CD4-positive, alpha-beta T cell (primary cell): ENCODE results near the gene CDV3. TPM values are rescaled to one million over a fixed set of nuclear protein-coding genes. Genes with fewer than 3 reads are reported as not detected.

Experiments used
- ATAC-seq: fragments of 200-7000 bp; cut with Tn5 transposase; one replicate; pipeline ENCODE4 v1.10.0; 2022; ENCODE audit warnings: mild to moderate bottlenecking; ENCODE audit not compliant: poor library complexity
- CTCF ChIA-PET: fragments of 350-600 bp; sonication (Branson Sonifier 250); formaldehyde crosslinking; loops from one replicate; lab custom pipeline; 2021; ENCODE audit warnings: antibody characterized with exemption, inconsistent platforms; lab: Charles Lee
- POLR2A ChIA-PET: fragments of 350-600 bp; sonication (Branson Sonifier 250); formaldehyde crosslinking; loops from one replicate; lab custom pipeline; 2021; ENCODE audit warnings: antibody characterized with exemption, inconsistent platforms; lab: Charles Lee
- DNase-seq, 14 experiments: peaks; one replicate each; pipeline ENCODE4 v3.0.0-alpha.2; 2013 to 2020; ENCODE audit warnings: mixed read lengths in 2 of 14
- H3K27ac ChIP-seq, 2 donors: one replicate each; pipeline versions ENCODE4 v1.5.1 to v1.7.0; 2013; ENCODE audit warnings: low read length in 2 of 2, low read depth in 1 of 2, mild to moderate bottlenecking in 1 of 2
- H3K27me3 ChIP-seq, 2 experiments: 1 replicate in 1 of 2; 2 replicates in 1 of 2; pipeline versions ENCODE4 v1.6.1 to v1.7.0; 2013; ENCODE audit warnings: low read length in 2 of 2, control low read depth in 1 of 2, mild to moderate bottlenecking in 1 of 2, moderate library complexity in 1 of 2; ENCODE audit not compliant: insufficient read depth in 2 of 2, control insufficient read depth in 1 of 2
- H3K36me3 ChIP-seq: one replicate; pipeline ENCODE4 v1.6.1; 2013; ENCODE audit warnings: low read length, control low read depth; ENCODE audit not compliant: insufficient read depth
- H3K4me1 ChIP-seq: one replicate; pipeline ENCODE4 v1.6.1; 2013; ENCODE audit warnings: low read length, control low read depth; ENCODE audit not compliant: insufficient read depth
- H3K4me3 ChIP-seq: one replicate; pipeline ENCODE4 v1.5.1; 2013; ENCODE audit warnings: mild to moderate bottlenecking, low read length, moderate library complexity
- H3K9me3 ChIP-seq, 2 experiments: 1 replicate in 1 of 2; 2 replicates in 1 of 2; pipeline versions ENCODE4 v1.6.1 to v1.7.0; 2013; ENCODE audit warnings: low read length in 2 of 2, mild to moderate bottlenecking in 2 of 2, control low read depth in 1 of 2, moderate library complexity in 1 of 2; ENCODE audit not compliant: control insufficient read depth in 1 of 2, insufficient read depth in 1 of 2
- H3K27ac Mint-ChIP-seq: one replicate; pipeline ENCODE4 v1.8.0; 2020; ENCODE audit warnings: mixed read lengths
- H3K27me3 Mint-ChIP-seq: one replicate; pipeline ENCODE4 v1.8.0; 2021; ENCODE audit warnings: mixed read lengths
- H3K36me3 Mint-ChIP-seq: one replicate; pipeline ENCODE4 v1.8.0; 2021; ENCODE audit warnings: low read depth, mixed read lengths
- H3K4me1 Mint-ChIP-seq: one replicate; pipeline ENCODE4 v1.8.0; 2021; ENCODE audit warnings: low read depth, mixed read lengths
- H3K4me3 Mint-ChIP-seq: one replicate; pipeline ENCODE4 v1.8.0; 2020; ENCODE audit warnings: mild to moderate bottlenecking, mixed read lengths
- H3K9me3 Mint-ChIP-seq: one replicate; pipeline ENCODE4 v1.8.0; 2020; ENCODE audit warnings: mixed read lengths
- intact Hi-C, 2 experiments: fragments of 100-400 bp; cut with DNase I in 1 of 2; cut with micrococcal nuclease in 1 of 2; formaldehyde crosslinking; loops; one replicate each; pipeline versions ENCODE4 v1.15.1 to v1.9.0; 2023 to 2025; cut with DNase I, micrococcal nuclease
- total RNA-seq, 174 experiments: library from RNA in 2 of 174; stranded (reverse) in 2 of 174; gene quantifications; one replicate each; pipeline ENCODE4 v1.2.3 and lab custom pipeline; 2021 to 2026
- TF ChIP-seq, protein P1 (sequence below): fragments of 200-600 bp; IDR thresholded peaks from one replicate; pipeline ENCODE4 v1.8.0; 2022; ENCODE audit warnings: antibody characterized with exemption, mild to moderate bottlenecking

CDV3 gene
- total RNA-seq, 2 experiments from 2014 or later: 206 to 228 TPM

GRCh38 chr3:133527081-133527715, 46.3 kb upstream of the CDV3 start:
- DNase-seq (no peak), ATAC-seq (no peak)
- no peak overlapping the region for H3K27ac ChIP-seq
- Mint-ChIP-seq H3K27ac (no peak overlapping the region), H3K4me1 (no peaks in the 10 kb centered on the region), H3K4me3 (no peak overlapping the region), H3K9me3 (no peaks in the 10 kb centered on the region), H3K36me3 (no peaks in the 10 kb centered on the region), H3K27me3 (no peaks in the 10 kb centered on the region)
- ChIA-PET POLR2A (no interaction called here), CTCF (no interaction called here)
- no peaks in the 10 kb centered on the region for H3K4me1 ChIP-seq
- no peaks in the 10 kb centered on the region for H3K27me3 ChIP-seq
- TF ChIP-seq, protein P1, sequence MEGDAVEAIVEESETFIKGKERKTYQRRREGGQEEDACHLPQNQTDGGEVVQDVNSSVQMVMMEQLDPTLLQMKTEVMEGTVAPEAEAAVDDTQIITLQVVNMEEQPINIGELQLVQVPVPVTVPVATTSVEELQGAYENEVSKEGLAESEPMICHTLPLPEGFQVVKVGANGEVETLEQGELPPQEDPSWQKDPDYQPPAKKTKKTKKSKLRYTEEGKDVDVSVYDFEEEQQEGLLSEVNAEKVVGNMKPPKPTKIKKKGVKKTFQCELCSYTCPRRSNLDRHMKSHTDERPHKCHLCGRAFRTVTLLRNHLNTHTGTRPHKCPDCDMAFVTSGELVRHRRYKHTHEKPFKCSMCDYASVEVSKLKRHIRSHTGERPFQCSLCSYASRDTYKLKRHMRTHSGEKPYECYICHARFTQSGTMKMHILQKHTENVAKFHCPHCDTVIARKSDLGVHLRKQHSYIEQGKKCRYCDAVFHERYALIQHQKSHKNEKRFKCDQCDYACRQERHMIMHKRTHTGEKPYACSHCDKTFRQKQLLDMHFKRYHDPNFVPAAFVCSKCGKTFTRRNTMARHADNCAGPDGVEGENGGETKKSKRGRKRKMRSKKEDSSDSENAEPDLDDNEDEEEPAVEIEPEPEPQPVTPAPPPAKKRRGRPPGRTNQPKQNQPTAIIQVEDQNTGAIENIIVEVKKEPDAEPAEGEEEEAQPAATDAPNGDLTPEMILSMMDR: no peak
- no peak overlapping the region for H3K4me3 ChIP-seq
- H3K36me3 ChIP-seq: no peaks in the 10 kb centered on the region
- intact Hi-C loops: no loop called here
- no peaks in the 10 kb centered on the region for H3K9me3 ChIP-seq

DNA sequence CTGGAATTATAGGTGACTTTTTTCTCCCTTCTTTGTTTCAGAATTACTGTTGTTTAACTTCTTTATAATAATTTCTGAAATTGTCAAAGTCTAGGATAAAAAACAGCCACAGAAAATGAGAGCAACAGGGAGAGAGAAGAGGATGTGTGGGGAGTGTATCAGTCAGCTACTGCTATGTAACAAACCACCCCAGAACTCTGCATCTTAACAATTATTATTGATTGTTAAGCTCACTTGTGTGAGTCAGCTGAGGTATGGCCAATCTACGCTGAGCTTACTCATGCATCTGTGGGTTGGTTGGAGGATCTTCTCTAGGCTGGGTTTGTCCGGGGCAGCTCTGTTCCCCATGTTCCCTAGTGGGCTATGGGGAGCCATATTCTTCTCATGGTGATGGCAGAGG, 43.7 kb upstream of the CDV3 start:
- H3K27me3 Mint-ChIP-seq: no peaks in the 10 kb centered on the region
- H3K9me3 ChIP-seq: no peaks in the 10 kb centered on the region
- no peaks in the 10 kb centered on the region for H3K4me1 Mint-ChIP-seq
- no peaks in the 10 kb centered on the region for H3K36me3 ChIP-seq
- no peak overlapping the region for H3K27ac ChIP-seq
- ChIA-PET POLR2A (no interaction called here), CTCF (no interaction called here)
- DNase-seq: no peak
- H3K4me1 ChIP-seq: no peaks in the 10 kb centered on the region
- intact Hi-C loops: no loop called here
- H3K27me3 ChIP-seq: no peaks in the 10 kb centered on the region
- H3K4me3 ChIP-seq: no peak overlapping the region
- H3K4me3 Mint-ChIP-seq: no peak overlapping the region
- H3K27ac Mint-ChIP-seq: no peak overlapping the region
- no peaks in the 10 kb centered on the region for H3K9me3 Mint-ChIP-seq
- no peaks in the 10 kb centered on the region for H3K36me3 Mint-ChIP-seq
- TF ChIP-seq, protein P1: no peak
- ATAC-seq: no peak

DNA sequence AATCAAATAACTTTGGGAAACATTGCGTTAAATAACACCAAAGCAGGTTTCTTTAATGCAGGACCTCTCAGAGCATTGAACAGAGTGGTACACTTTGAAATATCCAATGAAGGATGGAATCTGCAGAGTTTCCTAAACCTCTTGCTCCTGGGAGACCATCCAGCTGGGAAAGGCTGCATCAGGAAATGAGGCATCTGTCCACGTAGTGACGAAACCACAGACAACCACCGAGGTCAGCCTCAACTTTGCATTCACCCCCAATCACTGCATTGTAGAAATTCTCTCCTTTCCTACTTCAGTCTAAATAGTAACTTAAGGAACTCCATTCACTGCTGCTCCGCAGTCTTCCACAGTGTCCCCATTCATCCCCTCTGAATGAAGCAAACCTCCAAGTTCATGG, 41.5 kb upstream of the CDV3 start:
- no peak for DNase-seq
- ATAC-seq: no peak
- ChIA-PET CTCF (no interaction called here), POLR2A (no interaction called here)
- Histone ChIP-seq H3K36me3 (no peaks in the 10 kb centered on the region), H3K27me3 (no peaks in the 10 kb centered on the region), H3K9me3 (no peaks in the 10 kb centered on the region), H3K4me1 (no peaks in the 10 kb centered on the region), H3K27ac (no peak overlapping the region), H3K4me3 (no peak overlapping the region)
- TF ChIP-seq, protein P1: no peak
- H3K9me3 Mint-ChIP-seq: no peaks in the 10 kb centered on the region
- no peak overlapping the region for H3K4me3 Mint-ChIP-seq
- no peak overlapping the region for H3K27ac Mint-ChIP-seq
- H3K4me1 Mint-ChIP-seq: no peaks in the 10 kb centered on the region
- intact Hi-C loops: no loop called here
- H3K36me3 Mint-ChIP-seq: no peaks in the 10 kb centered on the region
- no peaks in the 10 kb centered on the region for H3K27me3 Mint-ChIP-seq
